CD8-positive, alpha-beta memory T cell (primary cell): ENCODE measurements around the gene LSM6. TPM values are rescaled to one million over a fixed set of nuclear protein-coding genes. Genes with fewer than 3 reads are reported as not detected.

Source experiments
- CTCF ChIA-PET: fragments of 350-600 bp; sonication (Branson Sonifier 250); formaldehyde crosslinking; loops from one replicate; lab custom pipeline; 2021; ENCODE audit warnings: antibody characterized with exemption; lab: Charles Lee
- POLR2A ChIA-PET: fragments of 350-600 bp; sonication (Branson Sonifier 250); formaldehyde crosslinking; loops from one replicate; lab custom pipeline; 2021; ENCODE audit warnings: antibody characterized with exemption; lab: Charles Lee
- DNase-seq, 5 donors: peaks; one replicate each; pipeline versions ENCODE4 v3.0.0 to v3.0.0-alpha.2; 2020 to 2022; ENCODE audit warnings: mixed read lengths in 1 of 5
- H3K27ac ChIP-seq: one replicate; pipeline ENCODE4 v1.7.0; 2013; ENCODE audit warnings: low read depth, mild to moderate bottlenecking, low read length, moderate library complexity
- H3K27me3 ChIP-seq: 2 replicates; pipeline ENCODE4 v1.7.0; 2013; ENCODE audit warnings: low read length, mild to moderate bottlenecking; ENCODE audit not compliant: insufficient read depth, poor library complexity, severe bottlenecking
- H3K36me3 ChIP-seq: 2 replicates; pipeline ENCODE4 v1.7.0; 2013; ENCODE audit warnings: mild to moderate bottlenecking, low read length, moderate library complexity; ENCODE audit not compliant: insufficient read depth
- H3K4me1 ChIP-seq: 2 replicates; pipeline ENCODE4 v1.7.0; 2013; ENCODE audit warnings: mild to moderate bottlenecking, low read length, moderate library complexity; ENCODE audit not compliant: insufficient read depth
- H3K4me3 ChIP-seq: 2 replicates; pipeline ENCODE4 v1.7.0; 2013; ENCODE audit warnings: mild to moderate bottlenecking, low read length
- H3K9me3 ChIP-seq: 2 replicates; pipeline ENCODE4 v1.7.0; 2013; ENCODE audit warnings: mild to moderate bottlenecking, low read length
- H3K27ac Mint-ChIP-seq, 8 donors: one replicate each; pipeline ENCODE4 v1.8.0; 2020 to 2021; ENCODE audit warnings: mixed read lengths in 8 of 8, mild to moderate bottlenecking in 6 of 8, inconsistent platforms in 3 of 8, moderate library complexity in 3 of 8
- H3K27me3 Mint-ChIP-seq, 2 donors: one replicate each; pipeline ENCODE4 v1.8.0; 2020 to 2021; ENCODE audit warnings: mixed read lengths in 2 of 2, mild to moderate bottlenecking in 1 of 2, moderate library complexity in 1 of 2
- H3K36me3 Mint-ChIP-seq, 3 donors: one replicate each; pipeline ENCODE4 v1.8.0; 2020 to 2021; ENCODE audit warnings: mixed read lengths in 3 of 3, inconsistent platforms in 1 of 3, mild to moderate bottlenecking in 1 of 3
- H3K4me1 Mint-ChIP-seq, 3 donors: one replicate each; pipeline ENCODE4 v1.8.0; 2020 to 2021; ENCODE audit warnings: mixed read lengths in 3 of 3, inconsistent platforms in 1 of 3, mild to moderate bottlenecking in 1 of 3
- H3K4me3 Mint-ChIP-seq, 7 donors: one replicate each; pipeline ENCODE4 v1.8.0; 2020 to 2021; ENCODE audit warnings: mixed read lengths in 7 of 7, mild to moderate bottlenecking in 6 of 7, moderate library complexity in 4 of 7, inconsistent platforms in 2 of 7
- H3K9me3 Mint-ChIP-seq, 5 donors: one replicate each; pipeline ENCODE4 v1.8.0; 2020 to 2022; ENCODE audit warnings: mixed read lengths in 5 of 5, mild to moderate bottlenecking in 3 of 5, moderate library complexity in 2 of 5, inconsistent platforms in 1 of 5
- polyA plus RNA-seq: library from polyadenylated mRNA; unstranded; fragments of 300-500 nt; fragmentation: Illumina TruSeq; gene quantifications from one replicate; pipeline ENCODE4 v1.2.3, GENCODE V29; 2021
- total RNA-seq, 2 experiments: library from RNA; stranded (reverse); gene quantifications; one replicate each; pipeline ENCODE4 v1.2.3, GENCODE V29; 2021

The LSM6 gene
- 10 to 100 TPM; 96.4 to 99.6 TPM for total RNA-seq
- polyA plus RNA-seq = 67.5 TPM

GRCh38 chr4:146175541-146176453 is at the start of gene LSM6:
LSM6 (plus strand) TSS chr4:146175718; CDS start chr4:146182922, 7,204 bp downstream.
- no peaks in the 10 kb centered on the region for H3K27me3 ChIP-seq
- H3K36me3 Mint-ChIP-seq = peaks cover 0 to 21% (median 0%) of the 10 kb centered on the region in 3 donors
- H3K36me3 ChIP-seq = no peaks in the 10 kb centered on the region
- H3K9me3 Mint-ChIP-seq = no peaks in the 10 kb centered on the region
- CTCF ChIA-PET = no interaction called here
- peaks cover 45 to 65% (median 57%) of the 10 kb centered on the region in 3 donors for H3K4me1 Mint-ChIP-seq
- peak within 1 kb of the TSS; percentile 88 to 95 (median 91) for H3K4me3 Mint-ChIP-seq
- peaks cover 41% of the 10 kb centered on the region for H3K4me1 ChIP-seq
- H3K4me3 ChIP-seq = peak within 1 kb of the TSS; percentile 79
- POLR2A ChIA-PET = no interaction called here
- H3K27ac ChIP-seq = peak within 1 kb of the TSS; percentile 83
- H3K27me3 Mint-ChIP-seq = peaks cover 0 to 2% of the 10 kb centered on the region in 2 donors
- peak within 1 kb of the TSS; percentile 90 to 99 (median 97) for H3K27ac Mint-ChIP-seq
- H3K9me3 ChIP-seq = no peaks in the 10 kb centered on the region
- DNase-seq = peak; percentile 75 to 90 (median 83)

- ChIA-PET POLR2A (no interaction called here), CTCF (no interaction called here)
- Mint-ChIP-seq H3K27me3 (peaks cover 6 to 31% of the 10 kb centered on the region in 2 donors), H3K36me3 (no peaks in the 10 kb centered on the region), H3K9me3 (no peaks in the 10 kb centered on the region), H3K27ac (no peak overlapping the region), H3K4me3 (no peak overlapping the region), H3K4me1 (peaks cover 0 to 4% (median 2%) of the 10 kb centered on the region in 3 donors)
- Histone ChIP-seq H3K27ac (no peak overlapping the region), H3K27me3 (no peaks in the 10 kb centered on the region), H3K4me3 (no peak overlapping the region), H3K9me3 (no peaks in the 10 kb centered on the region), H3K36me3 (no peaks in the 10 kb centered on the region), H3K4me1 (no peaks in the 10 kb centered on the region)
- DNase-seq = no peak
Measured at GRCh38 chr4:146132445-146132844, 43.1 kb upstream of the LSM6 start.

- Histone ChIP-seq H3K27me3 (no peaks in the 10 kb centered on the region), H3K9me3 (no peaks in the 10 kb centered on the region), H3K27ac (no peak overlapping the region), H3K4me1 (no peaks in the 10 kb centered on the region), H3K4me3 (no peak overlapping the region), H3K36me3 (no peaks in the 10 kb centered on the region)
- no peaks in the 10 kb centered on the region for H3K36me3 Mint-ChIP-seq
- H3K4me1 Mint-ChIP-seq = peaks cover 0 to 4% (median 2%) of the 10 kb centered on the region in 3 donors
- no peaks in the 10 kb centered on the region for H3K9me3 Mint-ChIP-seq
- no peak overlapping the region for H3K27ac Mint-ChIP-seq
- CTCF ChIA-PET = no interaction called here
- POLR2A ChIA-PET = no interaction called here
- no peak overlapping the region for H3K4me3 Mint-ChIP-seq
- H3K27me3 Mint-ChIP-seq = peaks cover 11 to 45% of the 10 kb centered on the region in 2 donors
- DNase-seq = no peak
Measured at GRCh38 chr4:146134761-146135445, 40.6 kb upstream of the LSM6 start.

GRCh38 chr4:146135941-146136340 is 39.6 kb upstream of the LSM6 start:
- Histone ChIP-seq H3K27ac (no peak overlapping the region), H3K36me3 (no peaks in the 10 kb centered on the region), H3K4me3 (no peak overlapping the region), H3K27me3 (no peaks in the 10 kb centered on the region), H3K9me3 (no peaks in the 10 kb centered on the region), H3K4me1 (no peaks in the 10 kb centered on the region)
- CTCF ChIA-PET = no interaction called here
- POLR2A ChIA-PET = no interaction called here
- peaks cover 0 to 4% (median 2%) of the 10 kb centered on the region in 3 donors for H3K4me1 Mint-ChIP-seq
- peaks cover 9 to 37% of the 10 kb centered on the region in 2 donors for H3K27me3 Mint-ChIP-seq
- no peak overlapping the region for H3K4me3 Mint-ChIP-seq
- no peak for DNase-seq
- no peak overlapping the region for H3K27ac Mint-ChIP-seq
- no peaks in the 10 kb centered on the region for H3K36me3 Mint-ChIP-seq
- no peaks in the 10 kb centered on the region for H3K9me3 Mint-ChIP-seq

GRCh38 chr4:146142768-146143167 is 32.8 kb upstream of the LSM6 start:
- no peak for DNase-seq
- H3K4me1 Mint-ChIP-seq = no peaks in the 10 kb centered on the region
- H3K27ac ChIP-seq = no peak overlapping the region
- H3K27me3 Mint-ChIP-seq = peaks cover 12 to 31% of the 10 kb centered on the region in 2 donors
- ChIA-PET CTCF (no interaction called here), POLR2A (no interaction called here)
- H3K9me3 Mint-ChIP-seq = no peaks in the 10 kb centered on the region
- no peaks in the 10 kb centered on the region for H3K36me3 ChIP-seq
- no peaks in the 10 kb centered on the region for H3K9me3 ChIP-seq
- H3K4me3 Mint-ChIP-seq = no peak overlapping the region
- H3K27ac Mint-ChIP-seq = no peak overlapping the region
- H3K4me1 ChIP-seq = no peaks in the 10 kb centered on the region
- H3K4me3 ChIP-seq = no peak overlapping the region
- H3K36me3 Mint-ChIP-seq = no peaks in the 10 kb centered on the region
- H3K27me3 ChIP-seq = no peaks in the 10 kb centered on the region

GRCh38 chr4:146143888-146144287 is 31.6 kb upstream of the LSM6 start:
- Histone ChIP-seq H3K4me1 (no peaks in the 10 kb centered on the region), H3K4me3 (no peak overlapping the region), H3K36me3 (no peaks in the 10 kb centered on the region), H3K9me3 (no peaks in the 10 kb centered on the region), H3K27me3 (no peaks in the 10 kb centered on the region), H3K27ac (no peak overlapping the region)
- no peak overlapping the region for H3K4me3 Mint-ChIP-seq
- CTCF ChIA-PET = no interaction called here
- POLR2A ChIA-PET = no interaction called here
- H3K9me3 Mint-ChIP-seq = no peaks in the 10 kb centered on the region
- no peaks in the 10 kb centered on the region for H3K4me1 Mint-ChIP-seq
- no peak for DNase-seq
- H3K36me3 Mint-ChIP-seq = no peaks in the 10 kb centered on the region
- H3K27me3 Mint-ChIP-seq = peaks cover 12 to 24% of the 10 kb centered on the region in 2 donors
- no peak overlapping the region for H3K27ac Mint-ChIP-seq

- Mint-ChIP-seq H3K4me1 (no peaks in the 10 kb centered on the region), H3K4me3 (no peak overlapping the region), H3K27ac (no peak overlapping the region), H3K9me3 (no peaks in the 10 kb centered on the region), H3K36me3 (no peaks in the 10 kb centered on the region), H3K27me3 (peaks cover under 1 to 13% of the 10 kb centered on the region in 2 donors)
- no peak for DNase-seq
- ChIA-PET CTCF (no interaction called here), POLR2A (no interaction called here)
- Histone ChIP-seq H3K27me3 (no peaks in the 10 kb centered on the region), H3K4me3 (no peak overlapping the region), H3K9me3 (no peaks in the 10 kb centered on the region), H3K36me3 (no peaks in the 10 kb centered on the region), H3K4me1 (no peaks in the 10 kb centered on the region), H3K27ac (no peak overlapping the region)
Measured at GRCh38 chr4:146146918-146147317, 28.6 kb upstream of the LSM6 start.

GRCh38 chr4:146148021-146148420 is 27.5 kb upstream of the LSM6 start:
- ChIA-PET CTCF (interaction anchor here (1.0 kb wide), 1 partner anchor 11 kb away, joined by 3 read pairs; no protein-coding TSS in a partner anchor), POLR2A (no interaction called here)
- DNase-seq = no peak
- Histone ChIP-seq H3K36me3 (no peaks in the 10 kb centered on the region), H3K4me3 (no peak overlapping the region), H3K27me3 (no peaks in the 10 kb centered on the region), H3K9me3 (no peaks in the 10 kb centered on the region), H3K4me1 (no peaks in the 10 kb centered on the region), H3K27ac (no peak overlapping the region)
- H3K27me3 Mint-ChIP-seq = peaks cover 0 to 13% of the 10 kb centered on the region in 2 donors
- H3K36me3 Mint-ChIP-seq = no peaks in the 10 kb centered on the region
- H3K4me1 Mint-ChIP-seq = no peaks in the 10 kb centered on the region
- no peaks in the 10 kb centered on the region for H3K9me3 Mint-ChIP-seq
- H3K27ac Mint-ChIP-seq = no peak overlapping the region
- no peak overlapping the region for H3K4me3 Mint-ChIP-seq
